HG03025 (cell line): Measurements from ENCODE around the gene VKORC1.
"Not testable (repeated sequence)": the region's sequence is repeated elsewhere in the genome, so short reads cannot be mapped to it uniquely, and the experiment has no call there.

Source experiments
- ATAC-seq: cut with Tn5 transposase; IDR thresholded peaks from one replicate; pipeline ENCODE4 v1.9.1; 2021; ENCODE audit warnings: mild to moderate bottlenecking, moderate library complexity; ENCODE audit not compliant: unreplicated experiment, low FRiP score

VKORC1 gene

GRCh38 chr16:31094424-31095120 lies at the start of gene VKORC1:
TSS of gene VKORC1 (minus strand) at chr16:31094797. CDS start at chr16:31094729, 68 bp downstream.
- ATAC-seq: peak; percentile 76

- no peak for ATAC-seq
Measured at GRCh38 chr16:31143694-31144148, 49.1 kb upstream of the VKORC1 start.

- no peak for ATAC-seq
Measured at GRCh38 chr16:31143011-31143693, 48.6 kb upstream of the VKORC1 start.

GRCh38 chr16:31142109-31143010 lies 47.8 kb upstream of the VKORC1 start:
- peak; percentile 78 for ATAC-seq

GRCh38 chr16:31141489-31142108 lies 47.0 kb upstream of the VKORC1 start:
- ATAC-seq: peak; percentile 4

GRCh38 chr16:31141071-31141469 lies 46.5 kb upstream of the VKORC1 start:
- ATAC-seq: not testable (repeated sequence)

GRCh38 chr16:31138621-31139578 lies 44.3 kb upstream of the VKORC1 start:
- no peak for ATAC-seq

GRCh38 chr16:31136822-31137499 lies 42.4 kb upstream of the VKORC1 start:
- ATAC-seq: not testable (repeated sequence)

GRCh38 chr16:31136287-31136662 lies 41.7 kb upstream of the VKORC1 start:
- ATAC-seq: no peak

GRCh38 chr16:31135535-31136286 lies 41.1 kb upstream of the VKORC1 start, which contains the start of gene PRSS8:
TSS of gene PRSS8 (minus strand) at chr16:31135727. CDS start at chr16:31135498, 229 bp downstream.
- no peak for ATAC-seq

GRCh38 chr16:31134625-31135534 lies 40.3 kb upstream of the VKORC1 start:
- no peak for ATAC-seq

- no peak for ATAC-seq
Measured at GRCh38 chr16:31134091-31134571, 39.5 kb upstream of the VKORC1 start.

GRCh38 chr16:31133046-31133501 lies 38.5 kb upstream of the VKORC1 start:
- ATAC-seq: no peak

- no peak for ATAC-seq
Measured at GRCh38 chr16:31132303-31132979, 37.8 kb upstream of the VKORC1 start.

GRCh38 chr16:31131841-31132271 lies 37.3 kb upstream of the VKORC1 start:
- no peak for ATAC-seq

- ATAC-seq: no peak
Measured at GRCh38 chr16:31131416-31131815, 36.8 kb upstream of the VKORC1 start.
